SIG-M5 treated with dmso at 0.1 percent for 504 hours (cell line): ENCODE measurements around the gene ZNF503.
"Not testable (repeated sequence)": the region's sequence is repeated elsewhere in the genome, so short reads cannot be mapped to it uniquely, and the experiment has no call there.

Experiments
- DNase-seq: peaks from one replicate; lab custom pipeline; 2025; ENCODE audit not compliant: unreplicated experiment; lab: John Stamatoyannopoulos, UW

ZNF503 gene

GRCh38 chr10:75396631-75397495, 4.7 kb downstream of the ZNF503 start:
- DNase-seq: no peak

GRCh38 chr10:75395932-75396630, 5.5 kb downstream of the ZNF503 start:
- no peak for DNase-seq

GRCh38 chr10:75395066-75395931, 6.3 kb downstream of the ZNF503 start:
- no peak for DNase-seq

- no peak for DNase-seq
Measured at GRCh38 chr10:75394221-75394620, 7.3 kb downstream of the ZNF503 start.

GRCh38 chr10:75392744-75393143, 8.8 kb downstream of the ZNF503 start:
- DNase-seq: no peak

- DNase-seq: no peak
Measured at GRCh38 chr10:75392271-75392670, 9.3 kb downstream of the ZNF503 start.

- DNase-seq: no peak
Measured at GRCh38 chr10:75390178-75390577, 11.4 kb downstream of the ZNF503 start.

- DNase-seq: no peak
Measured at GRCh38 chr10:75388082-75388481, 13.5 kb downstream of the ZNF503 start.

- no peak for DNase-seq
Measured at GRCh38 chr10:75386128-75386527, 15.4 kb downstream of the ZNF503 start.

GRCh38 chr10:75379817-75380216, 21.7 kb downstream of the ZNF503 start:
- no peak for DNase-seq

GRCh38 chr10:75379212-75379724, 22.3 kb downstream of the ZNF503 start:
- DNase-seq: no peak

GRCh38 chr10:75378379-75378778, 23.2 kb downstream of the ZNF503 start:
- no peak for DNase-seq

GRCh38 chr10:75377869-75378268, 23.7 kb downstream of the ZNF503 start:
- DNase-seq: no peak

GRCh38 chr10:75375838-75376237, 25.7 kb downstream of the ZNF503 start:
- DNase-seq: peak; percentile 65

- DNase-seq: no peak
Measured at GRCh38 chr10:75371010-75371409, 30.6 kb downstream of the ZNF503 start.

GRCh38 chr10:75369838-75370237, 31.7 kb downstream of the ZNF503 start:
- DNase-seq: not testable (repeated sequence)

- no peak for DNase-seq
Measured at GRCh38 chr10:75367901-75368300, 33.7 kb downstream of the ZNF503 start.

GRCh38 chr10:75367021-75367487, 34.5 kb downstream of the ZNF503 start:
- DNase-seq: no peak

- no peak for DNase-seq
Measured at GRCh38 chr10:75363431-75363830, 38.1 kb downstream of the ZNF503 start.

- DNase-seq: not testable (repeated sequence)
Measured at GRCh38 chr10:75359876-75360275, 41.7 kb downstream of the ZNF503 start.

GRCh38 chr10:75358835-75359421, 42.6 kb downstream of the ZNF503 start:
- peak; percentile 97 for DNase-seq
